IMR-90 (cell line): ENCODE results near the gene BIRC5. TPM values are rescaled to one million over a fixed set of nuclear protein-coding genes. Genes with fewer than 3 reads are reported as not detected.
A peak's percentile ranks its signal among the peaks of the same experiment; 100 is the strongest.

Source experiments
- ATAC-seq: fragments of 200-7000 bp; cut with Tn5 transposase; 2 replicates; pipeline ENCODE4 v1.9.1; 2020; ENCODE audit warnings: low read depth, mild to moderate bottlenecking, moderate library complexity
- BruUV-seq: library from RNA; stranded (reverse); fragments of 400-500 nt; replicated peaks from 2 replicates; lab custom pipeline; 2021; lab: Mats Ljungman, UMichigan
- CTCF ChIA-PET: fragments of 300-600 bp; formaldehyde crosslinking; extraction: SDS; loops from one replicate; lab custom pipeline; 2021; ENCODE audit warnings: antibody characterized with exemption; lab: Yijun Ruan, JAX
- POLR2A ChIA-PET: fragments of 300-600 bp; sonication (Branson Sonifier 250); formaldehyde crosslinking; loops from one replicate; lab custom pipeline; 2022; ENCODE audit warnings: antibody characterized with exemption; ENCODE audit not compliant: unreplicated experiment; lab: Charles Lee
- DNase-seq: peaks from one replicate; pipeline ENCODE4 v3.0.0; 2013
- H2AFZ ChIP-seq: replicated peaks from 2 replicates; pipeline ENCODE3; 2013; ENCODE audit warnings: low read length, mild to moderate bottlenecking; ENCODE audit not compliant: poor library complexity
- H2AK5ac ChIP-seq: 2 replicates; pipeline ENCODE4 v1.6.1; 2013; ENCODE audit warnings: low read depth, low read length, inconsistent platforms
- H2AK9ac ChIP-seq: replicated peaks from 2 replicates; pipeline ENCODE3; 2013; ENCODE audit warnings: mild to moderate bottlenecking, low read depth, low read length, moderate library complexity; ENCODE audit not compliant: poor library complexity
- H2BK120ac ChIP-seq: 2 replicates; pipeline ENCODE4 v1.6.1; 2013; ENCODE audit warnings: low read depth, low read length, inconsistent platforms
- H2BK15ac ChIP-seq: 3 replicates; pipeline ENCODE4 v1.6.1; 2013; ENCODE audit warnings: low read depth, low read length, inconsistent platforms
- H2BK20ac ChIP-seq: 2 replicates; pipeline ENCODE4 v1.6.1; 2013; ENCODE audit warnings: low read depth, mild to moderate bottlenecking, inconsistent platforms, low read length, moderate library complexity
- H2BK5ac ChIP-seq: 2 replicates; pipeline ENCODE4 v1.6.1; 2013; ENCODE audit warnings: mild to moderate bottlenecking, low read depth, low read length, inconsistent platforms; ENCODE audit not compliant: poor library complexity, severe bottlenecking
- H3K14ac ChIP-seq: replicated peaks from 2 replicates; pipeline ENCODE4 v1.6.1; 2013; ENCODE audit warnings: low read depth, low read length, inconsistent platforms
- H3K18ac ChIP-seq: 2 replicates; pipeline ENCODE4 v1.6.1; 2013; ENCODE audit warnings: low read depth, low read length, control low read depth
- H3K23ac ChIP-seq: 2 replicates; pipeline ENCODE4 v1.6.1; 2013; ENCODE audit warnings: low read depth, low read length, inconsistent platforms
- H3K27ac ChIP-seq: 2 replicates; pipeline ENCODE4 v1.5.1; 2013; ENCODE audit warnings: mild to moderate bottlenecking, control low read depth, low read length; ENCODE audit not compliant: insufficient read depth
- H3K27me3 ChIP-seq: 2 replicates; pipeline ENCODE4 v1.6.1; 2013; ENCODE audit warnings: low read length; ENCODE audit not compliant: control insufficient read depth, insufficient read depth
- H3K36me3 ChIP-seq: 2 replicates; pipeline ENCODE4 v1.6.1; 2013; ENCODE audit warnings: low read length, mixed read lengths; ENCODE audit not compliant: control insufficient read depth, insufficient read depth
- H3K4ac ChIP-seq: 2 replicates; pipeline ENCODE4 v1.6.1; 2013; ENCODE audit warnings: low read depth, low read length, inconsistent platforms
- H3K4me1 ChIP-seq: 2 replicates; pipeline ENCODE4 v1.6.1; 2013; ENCODE audit warnings: low read length, mixed read lengths; ENCODE audit not compliant: control insufficient read depth, insufficient read depth
- H3K4me2 ChIP-seq: 2 replicates; pipeline ENCODE4 v1.6.1; 2013; ENCODE audit warnings: low read depth, mild to moderate bottlenecking, control low read depth, low read length, moderate library complexity
- H3K4me3 ChIP-seq: 2 replicates; pipeline ENCODE4 v1.5.1; 2013; ENCODE audit warnings: low read depth, mild to moderate bottlenecking, control low read depth, low read length, moderate library complexity; ENCODE audit not compliant: insufficient read depth
- H3K56ac ChIP-seq: 2 replicates; pipeline ENCODE4 v1.6.1; 2013; ENCODE audit warnings: low read length, inconsistent platforms; ENCODE audit not compliant: insufficient read depth; ENCODE audit errors: extremely low read depth
- H3K79me1 ChIP-seq, 2 experiments: 2 replicates each; pipeline ENCODE4 v1.6.1; 2013; ENCODE audit warnings: low read length in 2 of 2, inconsistent platforms in 1 of 2, low read depth in 1 of 2
- H3K9ac ChIP-seq: 2 replicates; pipeline ENCODE4 v1.6.1; 2013; ENCODE audit warnings: low read depth, low read length, control low read depth
- H3K9me1 ChIP-seq: 2 replicates; pipeline ENCODE4 v1.6.1; 2013; ENCODE audit warnings: low read length, inconsistent platforms; ENCODE audit not compliant: insufficient read depth
- H3K9me3 ChIP-seq: 2 replicates; pipeline ENCODE4 v1.6.1; 2013; ENCODE audit warnings: low read length; ENCODE audit not compliant: control insufficient read depth, insufficient read depth
- H4K20me1 ChIP-seq: 2 replicates; pipeline ENCODE4 v1.6.1; 2013; ENCODE audit warnings: low read length, inconsistent platforms; ENCODE audit not compliant: insufficient read depth
- H4K5ac ChIP-seq: 2 replicates; pipeline ENCODE4 v1.6.1; 2013; ENCODE audit warnings: mild to moderate bottlenecking, low read depth, low read length, control low read depth
- H4K8ac ChIP-seq, 2 experiments: 2 replicates each; pipeline ENCODE4 v1.6.1; 2013; ENCODE audit warnings: low read depth in 2 of 2, low read length in 2 of 2, control low read depth in 1 of 2, inconsistent platforms in 1 of 2
- H4K91ac ChIP-seq: 2 replicates; pipeline ENCODE4 v1.6.1; 2013; ENCODE audit warnings: low read depth, low read length, inconsistent platforms; ENCODE audit not compliant: insufficient read depth
- BHLHE40 ChIP-seq: fragments of 150-350 bp; IDR thresholded peaks from 2 replicates; pipeline ENCODE4 v1.6.1; 2016; ENCODE audit warnings: mild to moderate bottlenecking, low read depth, low read length
- CEBPB ChIP-seq: IDR thresholded peaks from 2 replicates; pipeline ENCODE4 v1.6.1; 2012; ENCODE audit warnings: low read depth, low read length, improper control_type of control experiment
- CHD1 ChIP-seq: IDR thresholded peaks from 2 replicates; pipeline ENCODE4 v1.6.1; 2012; ENCODE audit warnings: low read depth, low read length, improper control_type of control experiment
- CTCF ChIP-seq: conservative IDR thresholded peaks from 2 replicates; pipeline ENCODE4 v1.5.1; 2012; ENCODE audit warnings: mild to moderate bottlenecking, low read depth, low read length, improper control_type of control experiment
- ELK1 ChIP-seq: fragments of 150-350 bp; IDR thresholded peaks from 2 replicates; pipeline ENCODE4 v1.6.1; 2016; ENCODE audit warnings: low read depth, mild to moderate bottlenecking, low read length, moderate library complexity, borderline replicate concordance
- FOS ChIP-seq: fragments of 150-350 bp; IDR thresholded peaks from 2 replicates; pipeline ENCODE4 v1.6.1; 2016; ENCODE audit warnings: low read depth, low read length
- MAZ ChIP-seq: IDR thresholded peaks from 2 replicates; pipeline ENCODE4 v1.6.1; 2012; ENCODE audit warnings: low read depth, mild to moderate bottlenecking, low read length, improper control_type of control experiment, moderate library complexity, borderline replicate concordance
- MXI1 ChIP-seq: IDR thresholded peaks from 2 replicates; pipeline ENCODE4 v1.6.1; 2012; ENCODE audit warnings: low read depth, mild to moderate bottlenecking, low read length, moderate library complexity, borderline replicate concordance
- NFE2L2 ChIP-seq: fragments of 150-350 bp; IDR thresholded peaks from 2 replicates; pipeline ENCODE4 v1.6.1; 2016; ENCODE audit warnings: low read depth, mild to moderate bottlenecking, low read length
- POLR2A ChIP-seq: IDR thresholded peaks from 2 replicates; pipeline ENCODE4 v1.6.1; 2012; ENCODE audit warnings: mild to moderate bottlenecking, low read depth, low read length
- RFX5 ChIP-seq: IDR thresholded peaks from 2 replicates; pipeline ENCODE4 v1.8.0; 2012; ENCODE audit warnings: low read depth, mild to moderate bottlenecking, low read length, moderate library complexity
- USF2 ChIP-seq: fragments of 150-350 bp; IDR thresholded peaks from 2 replicates; pipeline ENCODE4 v1.6.1; 2017; ENCODE audit warnings: mild to moderate bottlenecking, antibody characterized with exemption, low read length, low read depth
- WGBS, 2 experiments: methylation state at CpG; one replicate each; pipeline versions ENCODE4 v1.1.5 to v1.1.7; 2013; ENCODE audit warnings: missing lambda C conversion rate in 2 of 2; ENCODE audit not compliant: insufficient read length in 1 of 2; ENCODE audit errors: extremely low coverage in 2 of 2; 5-methylcytosine and 5-hydroxymethylcytosine counted together
- dilution Hi-C: fragments of 300-500 bp; cut with HindIII; formaldehyde crosslinking; loops from one replicate; pipeline ENCODE4 v1.14.3; 2018; ENCODE audit warnings: low sequenced_read_pairs; ENCODE audit not compliant: unreplicated experiment
- in situ Hi-C: fragments of 300-500 bp; cut with MboI; formaldehyde crosslinking; loops from 3 replicates; pipeline ENCODE4 v1.14.3; 2019; ENCODE audit warnings: low sequenced_read_pairs, inconsistent platforms, mixed read lengths
- intact Hi-C: fragments of 100-400 bp; cut with micrococcal nuclease; formaldehyde crosslinking; loops from 2 replicates; pipeline ENCODE4 v1.10.0; 2022
- polyA plus RNA-seq, 3 experiments: library from polyadenylated mRNA; depleted of rRNA; stranded (reverse); fragments of >200 nt; gene quantifications; 2 replicates each; pipeline ENCODE4 v1.2.3, GENCODE V29; 2012; ENCODE audit warnings: low replicate concordance in 1 of 3
- total RNA-seq: library from RNA; depleted of rRNA; stranded (reverse); fragments of >200 nt; gene quantifications from 2 replicates; pipeline ENCODE4 v1.2.3, GENCODE V29; 2012

The BIRC5 gene
- total and polyA plus RNA-seq, 2 of the 4 experiments (the other 2 are of a cell fraction): 16.6 to 52.7 TPM

- Histone ChIP-seq H3K9me3 (no peaks in the 10 kb centered on the region), H2BK20ac (no peak overlapping the region), H2BK5ac (no peak overlapping the region), H4K8ac (no peak overlapping the region), H4K5ac (no peak overlapping the region), H2AK5ac (no peak overlapping the region), H3K27ac (no peak overlapping the region), H3K4me1 (peaks cover 3% of the 10 kb centered on the region; the same call in 1 of the 2 replicates), H3K4me2 (no peak overlapping the region), H4K91ac (no peak overlapping the region), H3K56ac (no peak overlapping the region; the same call in 1 of the 2 replicates), H3K23ac (no peak overlapping the region), H3K14ac (no peak overlapping the region), H2AFZ (peak overlapping the region; percentile 23), H3K36me3 (no peaks in the 10 kb centered on the region), H3K4ac (no peak overlapping the region), H3K9ac (no peak overlapping the region), H2BK15ac (no peak overlapping the region), H2AK9ac (no peak overlapping the region), H2BK120ac (no peak overlapping the region), H3K27me3 (peaks cover 7% of the 10 kb centered on the region; the same call in 1 of the 2 replicates), H3K9me1 (0 out of 2 replicates have a peak, but pooled peaks cover 6% of the 10 kb centered on the region), H3K18ac (no peak overlapping the region), H4K20me1 (no peaks in the 10 kb centered on the region), H3K4me3 (no peak overlapping the region), H3K79me1 (peaks cover 0 to 4% of the 10 kb centered on the region in 2 experiments; a peak in 1 of 4 replicates)
- ChIA-PET CTCF (no interaction called here), POLR2A (no interaction called here)
- no peak for ATAC-seq
- 51% methylated on average over 8 of the region's 23 CpGs; no CpG with 5 or more reads in 1 of the 2 experiments for WGBS, 2 experiments
- dilution Hi-C loops: no loop called here
- no TSS peak for BruUV-seq
- intact Hi-C loops: loop anchor here (10.0 kb wide), 1 partner anchor 446 kb away; no protein-coding TSS in a partner anchor
- DNase-seq: peak; percentile 12
- TF ChIP-seq NFE2L2 (no peak), RFX5 (no peak), MAZ (no peak), CEBPB (no peak), CTCF (no peak), FOS (no peak), BHLHE40 (no peak), POLR2A (no peak), USF2 (no peak), ELK1 (no peak), CHD1 (no peak), MXI1 (no peak)
- in situ Hi-C loops: no loop called here
Measured at GRCh38 chr17:78258323-78259191, 44.5 kb downstream of the BIRC5 start.
